H1 (cell line): ENCODE results near the gene AP1S3. TPM values are rescaled to one million over a fixed set of nuclear protein-coding genes. Genes with fewer than 3 reads are reported as not detected.

Experiments
- CBX8 ChIP-seq: fragments of 300-800, 300-1000 bp; sonication (generic); IDR thresholded peaks from 2 replicates; pipeline ENCODE4 v1.7.1; 2016; ENCODE audit warnings: low read depth, low read length, borderline replicate concordance
- CHD7 ChIP-seq: fragments of 300-600 bp; sonication (generic); IDR thresholded peaks from 2 replicates; pipeline ENCODE4 v1.7.1; 2012; ENCODE audit warnings: low read length, moderate library complexity, mild to moderate bottlenecking, inconsistent platforms; ENCODE audit not compliant: insufficient replicate concordance
- CTBP2 ChIP-seq: IDR thresholded peaks from 2 replicates; pipeline ENCODE4 v1.7.0; 2011; ENCODE audit warnings: borderline replicate concordance, mild to moderate bottlenecking, moderate library complexity, mixed read lengths, low read length; ENCODE audit not compliant: insufficient read depth, insufficient read length
- E2F6 ChIP-seq: IDR thresholded peaks from 2 replicates; pipeline ENCODE4 v1.6.1; 2012; ENCODE audit warnings: inconsistent platforms
- HDAC2 ChIP-seq, 2 experiments: fragments of 300-600 bp in 1 of 2; sonication (generic) in 1 of 2; IDR thresholded peaks; 2 replicates each; pipeline ENCODE4 v1.6.1; 2011 to 2012; ENCODE audit warnings: low read depth in 2 of 2, low read length in 2 of 2, mild to moderate bottlenecking in 2 of 2, moderate library complexity in 2 of 2, borderline replicate concordance in 1 of 2, inconsistent platforms in 1 of 2
- MAX ChIP-seq: IDR thresholded peaks from 2 replicates; pipeline ENCODE4 v1.6.1; 2012; ENCODE audit warnings: inconsistent platforms
- POLR2A ChIP-seq, 2 experiments: IDR thresholded peaks; 1 replicate in 1 of 2; 2 replicates in 1 of 2; pipeline ENCODE4 v1.6.1; 2011; ENCODE audit warnings: low read depth in 2 of 2, low read length in 2 of 2, mild to moderate bottlenecking in 2 of 2; ENCODE audit errors: control extremely low read depth in 1 of 2
- SUZ12 ChIP-seq: fragments of 200-600 bp; sonication (generic); IDR thresholded peaks from 2 replicates; pipeline ENCODE4 v1.6.1; 2012; ENCODE audit warnings: mild to moderate bottlenecking, inconsistent platforms, low read length, moderate library complexity, mixed read lengths
- TBP ChIP-seq: IDR thresholded peaks from 2 replicates; pipeline ENCODE4 v1.6.1; 2011; ENCODE audit warnings: low read depth, low read length, improper control_type of control experiment
- TCF12 ChIP-seq: IDR thresholded peaks from 2 replicates; pipeline ENCODE4 v1.6.1; 2011; ENCODE audit warnings: low read depth, mild to moderate bottlenecking, low read length
- polyA plus RNA-seq, 7 experiments: library from polyadenylated mRNA; depleted of rRNA in 3 of 7; stranded (reverse) in 5 of 7; unstranded in 2 of 7; fragments of >200 nt in 5 of 7; fragments of 200-250 nt in 2 of 7; gene quantifications; 1 replicate in 5 of 7; 2 replicates in 1 of 7; 4 replicates in 1 of 7; pipeline versions ENCODE4 v1.2.1 to v1.2.3, GENCODE V29; 2011 to 2013; ENCODE audit warnings: missing spikeins in 2 of 7, mixed read lengths in 2 of 7
- total RNA-seq: library from RNA; stranded (reverse); fragmentation: NEBNext Ultra II Directional; extraction: Animal tissue kit (Norgen Biotek cat#: 25700); gene quantifications from 2 replicates; pipeline ENCODE4 v1.2.1, GENCODE V29; 2021

Gene AP1S3
- total and polyA plus RNA-seq, 2 of the 8 experiments (the other 6 are each of a cell fraction or from before 2014, with no cell fraction given): 3.9 to 20.2 TPM

GRCh38 chr2:223768179-223768578 lies 69.2 kb downstream of the AP1S3 start (continued):
- TF ChIP-seq CHD7 (no peak), E2F6 (no peak), HDAC2 (IDR thresholded peaks at IDR 0.05; ENCODE audit: borderline replicate concordance in 1 of 2, low read depth in 2 of 2, low read length in 2 of 2) (no peak), CBX8 (no peak), TCF12 (no peak), SUZ12 (no peak), POLR2A (IDR thresholded peaks at IDR 0.05; ENCODE audit: control extremely low read depth in 1 of 2, low read depth in 2 of 2, low read length in 2 of 2) (no peak), TBP (no peak), MAX (no peak), CTBP2 (no peak)
